Measurements from ENCODE around the gene RRP7A.
"Not testable (repeated sequence)": the region's sequence is repeated elsewhere in the genome, so short reads cannot be mapped to it uniquely, and the experiment has no call there.

The RRP7A gene

GRCh38 chr22:42519525-42520401 lies at the start of gene RRP7A:
Gene RRP7A, minus strand, starts transcription at chr22:42519796. Its CDS starts 10 bp downstream, at chr22:42519786.
- DNase-seq (ENCODE audit: low read depth, low spot score): peak; percentile 84

GRCh38 chr22:42567950-42568349 lies 48.4 kb upstream of the RRP7A start:
- not testable (repeated sequence) for DNase-seq (ENCODE audit: low read depth, low spot score)

GRCh38 chr22:42565956-42566355 lies 46.4 kb upstream of the RRP7A start:
- DNase-seq (ENCODE audit: low read depth, low spot score): no peak

GRCh38 chr22:42564699-42565098 lies 45.1 kb upstream of the RRP7A start:
- DNase-seq (ENCODE audit: low read depth, low spot score): no peak

- DNase-seq (ENCODE audit: low read depth, low spot score): not testable (repeated sequence)
These were observed 44.3 kb upstream of the RRP7A start for GRCh38 chr22:42563943-42564342.

GRCh38 chr22:42562684-42563083 lies 43.1 kb upstream of the RRP7A start:
- no peak for DNase-seq (ENCODE audit: low read depth, low spot score)

GRCh38 chr22:42562279-42562678 lies 42.7 kb upstream of the RRP7A start:
- no peak for DNase-seq (ENCODE audit: low read depth, low spot score)

GRCh38 chr22:42561856-42562255 lies 42.3 kb upstream of the RRP7A start:
- no peak for DNase-seq (ENCODE audit: low read depth, low spot score)

GRCh38 chr22:42560781-42561180 lies 41.2 kb upstream of the RRP7A start:
- no peak for DNase-seq (ENCODE audit: low read depth, low spot score)

- DNase-seq (ENCODE audit: low read depth, low spot score): no peak
These were observed 40.8 kb upstream of the RRP7A start for GRCh38 chr22:42560381-42560780.

- DNase-seq (ENCODE audit: low read depth, low spot score): peak; percentile 89
These were observed 34.1 kb upstream of the RRP7A start, which contains the start of gene SERHL2 for GRCh38 chr22:42553475-42554361. Gene SERHL2, plus strand, starts transcription at chr22:42553956. Its CDS starts 65 bp downstream, at chr22:42554021.

GRCh38 chr22:42552294-42552647 lies 32.7 kb upstream of the RRP7A start:
- not testable (repeated sequence) for DNase-seq (ENCODE audit: low read depth, low spot score)

- no peak for DNase-seq (ENCODE audit: low read depth, low spot score)
These were observed 29.9 kb upstream of the RRP7A start for GRCh38 chr22:42549331-42550060.

- DNase-seq (ENCODE audit: low read depth, low spot score): no peak
These were observed 29.2 kb upstream of the RRP7A start for GRCh38 chr22:42548597-42549330.

GRCh38 chr22:42548126-42548525 lies 28.5 kb upstream of the RRP7A start:
- not testable (repeated sequence) for DNase-seq (ENCODE audit: low read depth, low spot score)

- no peak for DNase-seq (ENCODE audit: low read depth, low spot score)
These were observed 28.0 kb upstream of the RRP7A start for GRCh38 chr22:42547562-42547961.

- no peak for DNase-seq (ENCODE audit: low read depth, low spot score)
These were observed 25.1 kb upstream of the RRP7A start for GRCh38 chr22:42544686-42545085.

- not testable (repeated sequence) for DNase-seq (ENCODE audit: low read depth, low spot score)
These were observed 19.7 kb upstream of the RRP7A start for GRCh38 chr22:42539236-42539771.

- DNase-seq (ENCODE audit: low read depth, low spot score): not testable (repeated sequence)
These were observed 17.7 kb upstream of the RRP7A start for GRCh38 chr22:42537199-42537831.

GRCh38 chr22:42536634-42537033 lies 17.0 kb upstream of the RRP7A start:
- not testable (repeated sequence) for DNase-seq (ENCODE audit: low read depth, low spot score)

All from activated naive CD8-positive, alpha-beta T cell treated with anti-CD3 and anti-CD28 coated beads, Interleukin-2, amount 50 U/mL, for 16 hours (primary cell).